K562 (cell line): ENCODE measurements around the gene PMPCA. TPM values are rescaled to one million over a fixed set of nuclear protein-coding genes. Genes with fewer than 3 reads are reported as not detected.

Experiments used
- ATAC-seq: fragments of 200-7000 bp; cut with Tn5 transposase; 3 replicates; pipeline ENCODE4 v1.9.1; 2020; ENCODE audit warnings: moderate library complexity
- BruUV-seq: library from RNA; stranded (reverse); fragments of 400-500 nt; replicated peaks from 2 replicates; lab custom pipeline; 2021; lab: Mats Ljungman, UMichigan
- CTCF ChIA-PET: fragments of 300-600 bp; formaldehyde crosslinking; extraction: SDS; loops from one replicate; lab custom pipeline; 2021; ENCODE audit warnings: low intra/inter-chr PET ratio; lab: Yijun Ruan, JAX
- POLR2A ChIA-PET: fragments of 300-600, 350-650 bp; sonication (Branson Sonifier 250); formaldehyde crosslinking; extraction: SDS; loops from one replicate; lab custom pipeline; 2021; ENCODE audit warnings: antibody characterized with exemption, inconsistent platforms; lab: Yijun Ruan, JAX
- DNase-seq, 4 experiments: peaks; one replicate each; pipeline versions ENCODE4 v3.0.0 to v3.0.0-alpha.2; 2011 to 2018; ENCODE audit warnings: low spot score in 3 of 4, mixed read lengths in 3 of 4; ENCODE audit errors: extremely low read depth in 1 of 4
- FAIRE-seq: peaks from 2 replicates; lab custom pipeline; 2011; peaks lifted over from hg19 to GRCh38; lab: Jason Lieb, UNC
- H2AFZ ChIP-seq: 2 replicates; pipeline ENCODE4 v1.6.0; 2011; ENCODE audit warnings: low read depth, low read length, control low read depth, inconsistent platforms
- H3K27ac ChIP-seq: fragments of 200-600 bp; 3 replicates; pipeline ENCODE4 v1.8.0; 2011; ENCODE audit warnings: low read depth, mild to moderate bottlenecking, control low read depth, inconsistent platforms, low read length, moderate library complexity, mixed read lengths; ENCODE audit errors: extremely low read depth
- H3K27me3 ChIP-seq, 2 experiments: fragments of 300-600 bp in 1 of 2; 2 replicates in 1 of 2; 3 replicates in 1 of 2; pipeline versions ENCODE4 v1.6.0 to v1.8.0; 2011; ENCODE audit warnings: inconsistent platforms in 2 of 2, low read length in 2 of 2, mild to moderate bottlenecking in 1 of 2, mixed read lengths in 1 of 2, moderate library complexity in 1 of 2; ENCODE audit not compliant: control insufficient read depth in 2 of 2, insufficient read depth in 2 of 2
- H3K36me3 ChIP-seq: fragments of 300-600 bp; 3 replicates; pipeline ENCODE4 v1.8.0; 2011; ENCODE audit warnings: mild to moderate bottlenecking, low read length, inconsistent platforms; ENCODE audit not compliant: control insufficient read depth, insufficient read depth
- H3K4me1 ChIP-seq, 2 experiments: fragments of 200-600 bp in 1 of 2; replicated peaks in 1 of 2; 2 replicates in 1 of 2; 3 replicates in 1 of 2; pipeline versions ENCODE4 v1.5.1 to v1.8.0; 2011; ENCODE audit warnings: inconsistent platforms in 2 of 2, low read length in 2 of 2, mild to moderate bottlenecking in 1 of 2, mixed read lengths in 1 of 2, moderate library complexity in 1 of 2; ENCODE audit not compliant: control insufficient read depth in 2 of 2, insufficient read depth in 2 of 2
- H3K4me2 ChIP-seq: 2 replicates; pipeline ENCODE4 v1.6.1; 2011; ENCODE audit warnings: low read length, control low read depth, inconsistent platforms, mixed read lengths; ENCODE audit not compliant: insufficient read depth
- H3K4me3 ChIP-seq: fragments of 200-600 bp; sonication (generic), shearing (Covaris generic); 2 replicates; pipeline ENCODE4 v1.5.1; 2016; ENCODE audit warnings: control low read depth, inconsistent platforms
- H3K79me2 ChIP-seq: fragments of 200-600 bp; 3 replicates; pipeline ENCODE4 v1.8.0; 2011; ENCODE audit warnings: low read length, inconsistent platforms; ENCODE audit not compliant: control insufficient read depth, insufficient read depth
- H3K9ac ChIP-seq, 2 experiments: 2 replicates each; pipeline versions ENCODE4 v1.6.0 to v1.6.1; 2011; ENCODE audit warnings: low read depth in 2 of 2, low read length in 2 of 2, control low read depth in 1 of 2, inconsistent platforms in 1 of 2, mild to moderate bottlenecking in 1 of 2, mixed read lengths in 1 of 2; ENCODE audit not compliant: insufficient read depth in 1 of 2
- H3K9me1 ChIP-seq: one replicate; pipeline ENCODE4 v1.6.0; 2011; ENCODE audit warnings: inconsistent platforms, mild to moderate bottlenecking, low read length, moderate library complexity; ENCODE audit not compliant: control insufficient read depth, insufficient read depth
- H3K9me3 ChIP-seq: replicated peaks from 2 replicates; pipeline ENCODE4 v1.5.1; 2011; ENCODE audit warnings: low read depth, low read length, inconsistent platforms; ENCODE audit not compliant: control insufficient read depth, insufficient read depth
- H4K20me1 ChIP-seq: replicated peaks from 2 replicates; pipeline ENCODE4 v1.6.1; 2011; ENCODE audit warnings: low read length, inconsistent platforms, mixed read lengths; ENCODE audit not compliant: control insufficient read depth, insufficient read depth
- BCOR ChIP-seq: fragments of 450-650 bp; IDR thresholded peaks from 2 replicates; pipeline ENCODE4 v1.6.1; 2016
- EZH2 ChIP-seq: IDR thresholded peaks from 2 replicates; pipeline ENCODE4 v1.6.1; 2012; ENCODE audit warnings: low read depth, mild to moderate bottlenecking, inconsistent platforms, low read length, borderline replicate concordance
- GMEB1 ChIP-seq: fragments of 250-450 bp; sonication (Bioruptor Pico); IDR thresholded peaks from 2 replicates; pipeline ENCODE4 v1.4.0; 2020; ENCODE audit warnings: mild to moderate bottlenecking
- HOMEZ ChIP-seq: fragments of 250-450 bp; sonication (Bioruptor Pico); IDR thresholded peaks from 2 replicates; pipeline ENCODE4 v1.4.0; 2020; ENCODE audit warnings: mild to moderate bottlenecking, moderate library complexity
- IRF9 ChIP-seq: fragments of 450-650 bp; IDR thresholded peaks from 2 replicates; pipeline ENCODE4 v1.6.1; 2016; ENCODE audit warnings: missing biosample characterization, missing genetic modification characterization
- MECOM ChIP-seq: fragments of 250-450 bp; sonication (Bioruptor Pico); IDR thresholded peaks from 2 replicates; pipeline ENCODE4 v1.8.0; 2022; ENCODE audit warnings: inconsistent platforms
- SMARCA4 ChIP-seq: fragments of 450-650 bp; IDR thresholded peaks from 2 replicates; pipeline ENCODE4 v1.6.1; 2016
- TGIF2 ChIP-seq: sonication (generic); formaldehyde crosslinking; IDR thresholded peaks from 2 replicates; pipeline ENCODE4 v1.8.1; 2022; ENCODE audit warnings: mild to moderate bottlenecking, missing genetic modification reagents, moderate library complexity
- ZKSCAN1 ChIP-seq: fragments of 150-350 bp; IDR thresholded peaks from 2 replicates; pipeline ENCODE4 v1.6.1; 2016; ENCODE audit warnings: low read depth, low read length
- ZNF133 ChIP-seq: fragments of 250-450 bp; sonication (Bioruptor Pico); IDR thresholded peaks from 2 replicates; pipeline ENCODE4 v1.4.0; 2020; ENCODE audit warnings: mild to moderate bottlenecking
- WGBS: fragments of 100-300 bp; shearing (Covaris generic); methylation state at CpG from one replicate; pipeline ENCODE4 v1.1.6; 2016; ENCODE audit warnings: low coverage, mixed read lengths; ENCODE audit not compliant: insufficient coverage; ENCODE audit errors: missing lambda C conversion rate; 5-methylcytosine and 5-hydroxymethylcytosine counted together
- in situ Hi-C: fragments of 300-500 bp; cut with MboI; formaldehyde crosslinking; loops from 4 replicates; pipeline ENCODE4 v1.15.0; 2018; ENCODE audit warnings: inconsistent platforms, mixed read lengths
- intact Hi-C: fragments of 100-400 bp; cut with micrococcal nuclease; formaldehyde crosslinking; loops from 2 replicates; pipeline ENCODE4 v1.14.2; 2022
- polyA plus RNA-seq, 8 experiments: library from polyadenylated mRNA; depleted of rRNA in 4 of 8; stranded (reverse) in 5 of 8; unstranded in 3 of 8; fragments of >200 nt; fragmentation: Nextera tagmentation in 2 of 8; fragmentation: Illumina TruSeq in 1 of 8; extraction: Ambion mirVana in 2 of 8; extraction: Trizol in 1 of 8; gene quantifications; 2 replicates each; pipeline versions ENCODE4 v1.2.1 to v1.2.3, GENCODE V29; 2011 to 2014; ENCODE audit warnings: inconsistent platforms in 1 of 8, missing spikeins in 1 of 8
- total RNA-seq, 7 experiments: library from RNA; depleted of rRNA in 6 of 7; stranded (reverse); fragments of >200 nt in 6 of 7; fragmentation: Illumina TruSeq in 2 of 7; extraction: Trizol in 2 of 7; gene quantifications; 2 replicates each; pipeline versions ENCODE4 v1.2.1 to v1.2.3, GENCODE V29; 2011 to 2021; ENCODE audit warnings: low replicate concordance in 1 of 7

The PMPCA gene
- total and polyA plus RNA-seq, 9 of the 15 experiments (the other 6 are each of a cell fraction or from before 2014, with no cell fraction given): 23.9 to 143 (median 86.6) TPM

- TF ChIP-seq GMEB1 (CRISPR knock-in tag) (peak; percentile 60; the same call in 1 of the 2 replicates), ZNF133 (CRISPR knock-in tag) (no peak), EZH2 (no peak)
These were observed at the start of gene PMPCA, which contains the start of gene ENTR1 (continued) for GRCh38 chr9:136410500-136411287.

GRCh38 chr9:136361047-136361753 lies 49.3 kb upstream of the PMPCA start:
- H3K79me2 ChIP-seq: no peaks in the 10 kb centered on the region; the same call in 2 of the 3 replicates
- WGBS: 88% methylated on average over 24 of the region's 43 CpGs
- H3K27ac ChIP-seq: no peak overlapping the region
- H3K27me3 ChIP-seq: no peaks in the 10 kb centered on the region
- in situ Hi-C loops: no loop called here
- BruUV-seq: no TSS peak
- no peak overlapping the region for H3K4me3 ChIP-seq
- H3K9ac ChIP-seq: peak overlapping the region in 1 of 2 experiments; percentile 48; a peak in 2 of 4 replicates
- H3K36me3 ChIP-seq: peaks cover 15% of the 10 kb centered on the region; the same call in 1 of the 3 replicates
- no peaks in the 10 kb centered on the region for H3K9me1 ChIP-seq
- H3K4me2 ChIP-seq: no peak overlapping the region
- H3K9me3 ChIP-seq: no peaks in the 10 kb centered on the region
- H2AFZ ChIP-seq: no peak overlapping the region
- FAIRE-seq: no peak
- no peaks in the 10 kb centered on the region for H4K20me1 ChIP-seq
- intact Hi-C loops: no loop called here
- ChIA-PET POLR2A (interaction anchor here (0.5 to 2.4 kb wide), 5 partner anchors 11 to 271 kb away, joined by 3 to 12 read pairs (median 6); no protein-coding TSS in a partner anchor), CTCF (no interaction called here)
- ATAC-seq: no peak
- H3K4me1 ChIP-seq: peaks cover 11 to 95% of the 10 kb centered on the region in 2 experiments
- no peak for DNase-seq
- 0 out of 2 replicates have a peak, but pooled peaks have one; percentile 10 for TF ChIP-seq TGIF2 (CRISPR knock-in tag)
- TF ChIP-seq IRF9 (tag): no peak
- TF ChIP-seq BCOR: no peak
- TF ChIP-seq HOMEZ (CRISPR knock-in tag): no peak
- TF ChIP-seq MECOM (CRISPR knock-in tag): no peak
- TF ChIP-seq ZKSCAN1: no peak
- no peak for TF ChIP-seq SMARCA4
